ENCODE data around the gene GDAP2.

GDAP2 gene

DNA sequence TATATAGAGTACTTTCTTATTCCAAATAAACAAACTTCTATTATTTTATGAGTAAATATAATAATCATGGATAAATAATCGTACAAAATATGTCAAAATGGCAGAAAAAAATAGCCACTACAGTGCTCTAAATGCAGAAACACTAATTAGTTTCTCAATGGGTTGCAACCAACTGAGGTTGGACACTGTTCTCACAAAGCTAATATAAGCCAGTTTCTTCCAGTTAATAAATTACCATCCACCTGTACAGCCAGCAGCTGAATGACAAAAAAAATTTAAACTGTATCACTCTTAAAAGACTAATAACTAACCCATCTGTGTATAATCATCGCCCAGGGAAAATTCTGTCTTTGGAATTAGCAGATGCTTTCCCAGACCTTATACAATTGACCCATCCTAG lies 36.9 kb downstream of the GDAP2 start:
- ChIA-PET POLR2A (no interaction called here), CTCF (interaction anchor here (1.2 kb wide), 2 partner anchors 10 to 12 kb away, joined by 3 to 4 read pairs; no protein-coding TSS in a partner anchor)
- no peak for DNase-seq
- Histone ChIP-seq H3K36me3 (ENCODE audit: control insufficient read depth in 4 of 4, insufficient read depth in 4 of 4, low read length in 3 of 4) (peaks cover 0 to 23% (median 11%) of the 10 kb centered on the region in 4 experiments), H3K27ac (ENCODE audit: insufficient read depth in 1 of 2, low read depth in 1 of 2, low read length in 2 of 2, poor library complexity in 1 of 2, severe bottlenecking in 2 of 2) (no peak overlapping the region), H3K4me1 (ENCODE audit: control extremely low read depth in 1 of 4, control insufficient read depth in 4 of 4, insufficient read depth in 4 of 4, low read length in 3 of 4) (no peaks in the 10 kb centered on the region), H3K4me3 (ENCODE audit: control insufficient read depth in 1 of 7, extremely low read depth in 1 of 7, insufficient read depth in 4 of 7, low read depth in 2 of 7, low read length in 6 of 7) (no peak overlapping the region), H3K27me3 (replicated peaks in 2 of 5; ENCODE audit: control insufficient read depth in 4 of 5, insufficient read depth in 5 of 5, low read length in 4 of 5) (no peaks in the 10 kb centered on the region), H3K9me3 (ENCODE audit: control extremely low read depth in 1 of 5, control insufficient read depth in 4 of 5, insufficient read depth in 2 of 5, low read depth in 1 of 5, low read length in 4 of 5) (no peaks in the 10 kb centered on the region)
- WGBS (ENCODE audit: insufficient coverage) = 100% methylated on average over 1 of the region's 2 CpGs

DNA sequence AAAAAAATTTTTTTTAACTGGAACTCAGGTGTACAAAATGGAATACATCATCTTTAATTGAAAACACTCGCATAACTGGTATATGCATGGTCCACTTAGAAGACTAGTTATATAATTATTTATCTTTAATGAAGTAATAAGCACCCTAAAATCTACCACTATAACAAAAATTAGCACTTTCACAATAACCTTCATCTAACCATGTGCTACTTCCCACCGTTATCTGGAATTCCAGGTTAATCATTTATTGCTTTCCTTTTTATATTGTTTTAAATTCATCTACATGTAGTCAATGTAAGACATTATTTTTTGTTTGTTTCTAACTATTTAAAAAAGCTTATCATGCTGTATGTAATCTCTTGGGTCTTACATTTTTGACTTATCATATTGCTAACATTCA lies 39.0 kb downstream of the GDAP2 start:
- CTCF ChIA-PET = interaction anchor here (1.1 kb wide), 1 partner anchor 377 kb away, joined by 3 read pairs; no protein-coding TSS in a partner anchor
- Histone ChIP-seq H3K36me3 (ENCODE audit: control insufficient read depth in 4 of 4, insufficient read depth in 4 of 4, low read length in 3 of 4) (peaks cover 0 to 11% (median 4%) of the 10 kb centered on the region in 4 experiments), H3K9me3 (ENCODE audit: control extremely low read depth in 1 of 5, control insufficient read depth in 4 of 5, insufficient read depth in 2 of 5, low read depth in 1 of 5, low read length in 4 of 5) (no peaks in the 10 kb centered on the region), H3K27ac (ENCODE audit: insufficient read depth in 1 of 2, low read depth in 1 of 2, low read length in 2 of 2, poor library complexity in 1 of 2, severe bottlenecking in 2 of 2) (no peak overlapping the region), H3K4me3 (ENCODE audit: control insufficient read depth in 1 of 7, extremely low read depth in 1 of 7, insufficient read depth in 4 of 7, low read depth in 2 of 7, low read length in 6 of 7) (no peak overlapping the region), H3K27me3 (replicated peaks in 2 of 5; ENCODE audit: control insufficient read depth in 4 of 5, insufficient read depth in 5 of 5, low read length in 4 of 5) (no peaks in the 10 kb centered on the region), H3K4me1 (ENCODE audit: control extremely low read depth in 1 of 4, control insufficient read depth in 4 of 4, insufficient read depth in 4 of 4, low read length in 3 of 4) (no peaks in the 10 kb centered on the region)
- no CpG with 5 or more reads among the region's 2 CpGs for WGBS (ENCODE audit: insufficient coverage)
- POLR2A ChIA-PET = no interaction called here
- no peak for DNase-seq

DNA sequence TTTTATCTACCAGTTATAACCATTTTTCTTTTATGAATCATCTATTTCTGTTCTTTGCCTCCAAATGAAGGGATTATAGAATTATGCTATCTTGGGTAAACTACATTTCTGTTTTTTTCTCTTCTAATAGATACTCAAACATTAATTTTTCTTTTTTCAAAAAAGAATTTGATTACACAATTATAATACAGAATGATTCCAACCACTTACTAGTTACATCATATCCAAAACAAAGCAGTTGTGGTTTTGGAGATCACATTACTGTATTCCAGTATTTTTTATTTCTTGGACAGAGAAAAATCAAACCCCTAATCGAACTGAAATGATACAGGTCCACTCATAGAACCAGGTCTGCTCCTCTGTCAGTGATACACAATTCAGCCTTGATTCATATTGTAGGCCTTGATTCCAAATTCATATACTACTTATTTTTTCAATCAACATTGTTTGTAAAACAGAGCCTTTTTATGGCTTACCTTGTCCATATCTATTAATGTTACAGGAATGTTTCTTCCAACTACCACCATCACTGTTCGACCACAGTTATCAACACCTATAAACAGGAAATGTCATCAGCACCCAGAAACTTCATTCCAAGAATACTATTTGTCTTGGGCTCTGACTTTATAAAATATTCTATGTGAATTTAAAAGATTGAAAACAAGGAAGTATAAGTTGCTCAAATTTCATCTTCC lies 43.2 kb downstream of the GDAP2 start:
- no peaks in the 10 kb centered on the region for H3K4me1 ChIP-seq (ENCODE audit: control extremely low read depth in 1 of 4, control insufficient read depth in 4 of 4, insufficient read depth in 4 of 4, low read length in 3 of 4)
- H3K9me3 ChIP-seq (ENCODE audit: control extremely low read depth in 1 of 5, control insufficient read depth in 4 of 5, insufficient read depth in 2 of 5, low read depth in 1 of 5, low read length in 4 of 5) = no peaks in the 10 kb centered on the region
- no peak for DNase-seq
- POLR2A ChIA-PET = no interaction called here
- no peaks in the 10 kb centered on the region for H3K27me3 ChIP-seq (replicated peaks in 2 of 5; ENCODE audit: control insufficient read depth in 4 of 5, insufficient read depth in 5 of 5, low read length in 4 of 5)
- no peak overlapping the region for H3K27ac ChIP-seq (ENCODE audit: insufficient read depth in 1 of 2, low read depth in 1 of 2, low read length in 2 of 2, poor library complexity in 1 of 2, severe bottlenecking in 2 of 2)
- H3K36me3 ChIP-seq (ENCODE audit: control insufficient read depth in 4 of 4, insufficient read depth in 4 of 4, low read length in 3 of 4) = peaks cover 2 to 19% (median 10%) of the 10 kb centered on the region in 4 experiments
- H3K4me3 ChIP-seq (ENCODE audit: control insufficient read depth in 1 of 7, extremely low read depth in 1 of 7, insufficient read depth in 4 of 7, low read depth in 2 of 7, low read length in 6 of 7) = no peak overlapping the region
- CTCF ChIA-PET = interaction anchor here (1.2 kb wide), 1 partner anchor 10 kb away, joined by 6 read pairs; no protein-coding TSS in a partner anchor
- WGBS (ENCODE audit: insufficient coverage) = no CpG with 5 or more reads among the region's 2 CpGs

DNA sequence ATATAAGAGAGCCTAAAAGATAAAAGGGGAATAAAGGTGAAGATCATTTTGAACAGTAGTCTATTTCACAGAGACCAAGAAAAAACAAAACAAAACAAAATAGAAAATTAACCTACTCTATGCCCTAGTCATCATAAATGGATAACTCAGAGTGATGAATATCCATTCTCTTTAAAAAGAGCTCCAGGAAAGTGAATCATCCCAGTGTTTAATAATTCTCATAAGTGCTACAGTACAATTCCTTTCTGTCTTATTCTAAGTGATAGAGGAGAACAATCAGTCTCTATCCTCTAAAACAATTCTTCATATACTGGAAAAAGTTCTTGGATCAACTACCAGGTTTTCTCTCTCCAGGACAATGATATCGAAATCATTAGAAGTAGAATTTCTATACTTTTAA lies 45.8 kb downstream of the GDAP2 start:
- WGBS (ENCODE audit: insufficient coverage) = no CpG with 5 or more reads among the region's 1 CpG
- no peak overlapping the region for H3K4me3 ChIP-seq (ENCODE audit: control insufficient read depth in 1 of 7, extremely low read depth in 1 of 7, insufficient read depth in 4 of 7, low read depth in 2 of 7, low read length in 6 of 7)

DNA sequence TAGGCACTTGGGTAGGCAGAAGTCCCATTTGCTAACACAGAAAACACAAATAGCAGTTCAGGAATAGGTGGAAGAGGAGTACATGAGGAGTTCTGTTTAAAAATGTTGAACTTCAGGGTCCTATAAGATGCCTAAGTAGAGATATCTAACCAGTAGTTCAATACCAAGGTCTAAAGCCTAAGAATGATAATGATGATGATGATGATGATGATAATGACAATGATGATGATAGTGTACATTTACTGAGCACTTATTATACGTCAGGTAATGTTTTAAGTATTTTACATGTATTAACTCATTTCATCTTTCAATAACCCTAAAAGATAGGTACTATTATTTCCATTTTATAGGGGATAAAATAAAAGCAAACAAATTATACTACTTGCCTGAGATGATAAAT lies 50.1 kb downstream of the GDAP2 start:
- CTCF ChIA-PET = no interaction called here
- no peak for DNase-seq
- no peak overlapping the region for H3K4me3 ChIP-seq (ENCODE audit: control insufficient read depth in 1 of 7, extremely low read depth in 1 of 7, insufficient read depth in 4 of 7, low read depth in 2 of 7, low read length in 6 of 7)
- POLR2A ChIA-PET = no interaction called here
- H3K27me3 ChIP-seq (replicated peaks in 2 of 5; ENCODE audit: control insufficient read depth in 4 of 5, insufficient read depth in 5 of 5, low read length in 4 of 5) = no peaks in the 10 kb centered on the region
- H3K27ac ChIP-seq (ENCODE audit: insufficient read depth in 1 of 2, low read depth in 1 of 2, low read length in 2 of 2, poor library complexity in 1 of 2, severe bottlenecking in 2 of 2) = no peak overlapping the region
- no peaks in the 10 kb centered on the region for H3K4me1 ChIP-seq (ENCODE audit: control extremely low read depth in 1 of 4, control insufficient read depth in 4 of 4, insufficient read depth in 4 of 4, low read length in 3 of 4)
- H3K36me3 ChIP-seq (ENCODE audit: control insufficient read depth in 4 of 4, insufficient read depth in 4 of 4, low read length in 3 of 4) = peaks cover 19 to 60% (median 38%) of the 10 kb centered on the region in 4 experiments
- H3K9me3 ChIP-seq (ENCODE audit: control extremely low read depth in 1 of 5, control insufficient read depth in 4 of 5, insufficient read depth in 2 of 5, low read depth in 1 of 5, low read length in 4 of 5) = peaks cover 0 to 10% (median 3%) of the 10 kb centered on the region in 5 experiments
- WGBS (ENCODE audit: insufficient coverage) = no CpG with 5 or more reads among the region's 1 CpG

More for the DNA sequence above, 45.8 kb downstream of the GDAP2 start:
- Histone ChIP-seq H3K36me3 (ENCODE audit: control insufficient read depth in 4 of 4, insufficient read depth in 4 of 4, low read length in 3 of 4) (peaks cover 9 to 24% (median 21%) of the 10 kb centered on the region in 4 experiments), H3K4me1 (ENCODE audit: control extremely low read depth in 1 of 4, control insufficient read depth in 4 of 4, insufficient read depth in 4 of 4, low read length in 3 of 4) (no peaks in the 10 kb centered on the region), H3K27ac (ENCODE audit: insufficient read depth in 1 of 2, low read depth in 1 of 2, low read length in 2 of 2, poor library complexity in 1 of 2, severe bottlenecking in 2 of 2) (no peak overlapping the region), H3K27me3 (replicated peaks in 2 of 5; ENCODE audit: control insufficient read depth in 4 of 5, insufficient read depth in 5 of 5, low read length in 4 of 5) (no peaks in the 10 kb centered on the region), H3K9me3 (ENCODE audit: control extremely low read depth in 1 of 5, control insufficient read depth in 4 of 5, insufficient read depth in 2 of 5, low read depth in 1 of 5, low read length in 4 of 5) (no peaks in the 10 kb centered on the region)
- DNase-seq = no peak
- CTCF ChIA-PET = interaction anchor here (4.0 kb wide), 1 partner anchor 13 kb away, joined by 26 read pairs; no protein-coding TSS in a partner anchor
- POLR2A ChIA-PET = no interaction called here

DNA sequence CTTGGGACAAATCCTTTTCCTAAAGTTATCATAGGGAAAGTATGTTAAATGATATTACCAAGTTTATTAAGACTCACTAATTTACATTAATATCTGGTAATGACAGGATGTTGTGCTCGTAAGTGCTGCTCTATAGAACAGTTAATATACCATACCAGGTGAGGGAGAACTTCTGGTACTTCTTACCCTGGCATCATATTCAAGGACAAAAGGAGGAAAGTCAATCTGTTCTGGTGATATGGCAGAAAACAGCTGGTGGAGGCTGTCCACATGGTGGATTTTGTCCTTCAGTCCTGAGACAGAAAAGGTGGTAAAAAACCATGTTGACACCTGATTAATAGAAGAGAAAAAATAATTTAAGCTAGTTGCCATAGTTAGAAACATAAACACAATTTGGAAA lies 51.6 kb downstream of the GDAP2 start:
- peaks cover 23 to 69% (median 43%) of the 10 kb centered on the region in 4 experiments for H3K36me3 ChIP-seq (ENCODE audit: control insufficient read depth in 4 of 4, insufficient read depth in 4 of 4, low read length in 3 of 4)
- H3K9me3 ChIP-seq (ENCODE audit: control extremely low read depth in 1 of 5, control insufficient read depth in 4 of 5, insufficient read depth in 2 of 5, low read depth in 1 of 5, low read length in 4 of 5) = peaks cover 0 to 17% (median 3%) of the 10 kb centered on the region in 5 experiments
- CTCF ChIA-PET = interaction anchor here (2.0 to 4.5 kb wide), 2 partner anchors 17 to 21 kb away, joined by 6 to 21 read pairs; no protein-coding TSS in a partner anchor
- no peak overlapping the region for H3K4me3 ChIP-seq (ENCODE audit: control insufficient read depth in 1 of 7, extremely low read depth in 1 of 7, insufficient read depth in 4 of 7, low read depth in 2 of 7, low read length in 6 of 7)
- no peak overlapping the region for H3K27ac ChIP-seq (ENCODE audit: insufficient read depth in 1 of 2, low read depth in 1 of 2, low read length in 2 of 2, poor library complexity in 1 of 2, severe bottlenecking in 2 of 2)
- no peaks in the 10 kb centered on the region for H3K27me3 ChIP-seq (replicated peaks in 2 of 5; ENCODE audit: control insufficient read depth in 4 of 5, insufficient read depth in 5 of 5, low read length in 4 of 5)
- no peaks in the 10 kb centered on the region for H3K4me1 ChIP-seq (ENCODE audit: control extremely low read depth in 1 of 4, control insufficient read depth in 4 of 4, insufficient read depth in 4 of 4, low read length in 3 of 4)
- no CpG with 5 or more reads among the region's 1 CpG for WGBS (ENCODE audit: insufficient coverage)
- POLR2A ChIA-PET = no interaction called here
- no peak for DNase-seq

DNA sequence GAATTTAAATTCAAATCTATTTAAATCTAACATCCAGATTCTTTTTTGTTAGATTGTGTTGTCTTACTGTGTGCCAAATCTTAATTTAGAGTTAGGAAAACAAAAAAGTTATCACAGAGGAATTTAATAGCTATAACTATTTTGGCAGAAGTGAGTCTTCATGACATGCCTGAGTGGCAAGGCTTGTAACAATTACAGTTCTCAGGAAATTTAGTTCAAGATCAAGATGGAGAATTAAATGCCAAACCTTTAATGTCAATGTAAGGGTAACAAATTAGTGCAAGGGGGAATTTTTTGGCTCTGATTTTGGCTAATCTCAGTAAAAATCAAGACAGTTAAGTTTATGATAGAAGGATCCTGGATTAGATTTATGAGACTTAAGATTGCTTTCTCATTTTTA lies 58.4 kb downstream of the GDAP2 start:
- Histone ChIP-seq H3K4me3 (ENCODE audit: control insufficient read depth in 1 of 7, extremely low read depth in 1 of 7, insufficient read depth in 4 of 7, low read depth in 2 of 7, low read length in 6 of 7) (no peak overlapping the region), H3K9me3 (ENCODE audit: control extremely low read depth in 1 of 5, control insufficient read depth in 4 of 5, insufficient read depth in 2 of 5, low read depth in 1 of 5, low read length in 4 of 5) (peaks cover 0 to 17% (median 4%) of the 10 kb centered on the region in 5 experiments), H3K27ac (ENCODE audit: insufficient read depth in 1 of 2, low read depth in 1 of 2, low read length in 2 of 2, poor library complexity in 1 of 2, severe bottlenecking in 2 of 2) (no peak overlapping the region), H3K36me3 (ENCODE audit: control insufficient read depth in 4 of 4, insufficient read depth in 4 of 4, low read length in 3 of 4) (peaks cover 23 to 81% (median 40%) of the 10 kb centered on the region in 4 experiments), H3K27me3 (replicated peaks in 2 of 5; ENCODE audit: control insufficient read depth in 4 of 5, insufficient read depth in 5 of 5, low read length in 4 of 5) (no peaks in the 10 kb centered on the region), H3K4me1 (ENCODE audit: control extremely low read depth in 1 of 4, control insufficient read depth in 4 of 4, insufficient read depth in 4 of 4, low read length in 3 of 4) (no peaks in the 10 kb centered on the region)
- POLR2A ChIA-PET = no interaction called here
- CTCF ChIA-PET = no interaction called here
- no peak for DNase-seq
